Measurements from ENCODE around the gene JAG1.

JAG1 gene

GRCh38 chr20:10665027-10665561 is 8.7 kb downstream of the JAG1 start:
- Histone ChIP-seq H3K9ac (ENCODE audit: low read length) (no peak overlapping the region), H3K18ac (ENCODE audit: low read length) (no peak overlapping the region), H4K8ac (ENCODE audit: low read depth, low read length) (no peak overlapping the region), H3K23ac (ENCODE audit: low read length) (no peak overlapping the region), H3K4ac (ENCODE audit: low read depth, low read length) (no peak overlapping the region), H3K36me3 (ENCODE audit: control insufficient read depth in 1 of 2, insufficient read depth in 2 of 2, low read length in 2 of 2) (peaks cover 30 to 63% of the 10 kb centered on the region in 2 experiments), H3K79me2 (ENCODE audit: control insufficient read depth, insufficient read depth, low read length, poor library complexity) (no peaks in the 10 kb centered on the region), H3K14ac (ENCODE audit: low read length) (no peak overlapping the region), H2BK120ac (ENCODE audit: insufficient read depth, low read length, poor library complexity) (no peak overlapping the region), H3K4me3 (ENCODE audit: low read depth, low read length) (no peak overlapping the region), H3K27ac (ENCODE audit: low read depth, low read length) (no peak overlapping the region), H3K4me2 (ENCODE audit: low read length) (no peak overlapping the region), H3K79me1 (ENCODE audit: low read length) (peaks cover 13% of the 10 kb centered on the region), H3K4me1 (ENCODE audit: control insufficient read depth in 1 of 2, insufficient read depth in 2 of 2, low read length in 2 of 2) (peaks cover 28 to 40% of the 10 kb centered on the region in 2 experiments), H3K9me3 (ENCODE audit: insufficient read depth, low read depth, low read length) (peaks cover 5% of the 10 kb centered on the region), H3K27me3 (ENCODE audit: insufficient read depth, low read length) (no peaks in the 10 kb centered on the region), H2AFZ (ENCODE audit: insufficient read depth, low read length, poor library complexity) (no peak overlapping the region), H2AK5ac (ENCODE audit: low read length) (no peak overlapping the region), H4K91ac (ENCODE audit: low read depth, low read length) (no peak overlapping the region), H2BK5ac (ENCODE audit: low read depth, low read length, poor library complexity) (no peak overlapping the region), H2BK12ac (ENCODE audit: low read length) (no peak overlapping the region), H4K12ac (ENCODE audit: low read depth, low read length) (no peak overlapping the region)
- WGBS (ENCODE audit: extremely low coverage, insufficient coverage, insufficient read length) = no CpG with 5 or more reads among the region's 7 CpGs
- DNase-seq = no peak

GRCh38 chr20:10663756-10664155 is 10.0 kb downstream of the JAG1 start:
- no CpG with 5 or more reads among the region's 8 CpGs for whole genome bisulfite sequencing (ENCODE audit: extremely low coverage, insufficient coverage, insufficient read length)
- H3K14ac ChIP-seq (ENCODE audit: low read length) = no peak overlapping the region
- DNase-seq = no peak
- H4K8ac ChIP-seq (ENCODE audit: low read depth, low read length) = no peak overlapping the region
- H2AK5ac ChIP-seq (ENCODE audit: low read length) = no peak overlapping the region
- no peak overlapping the region for H4K12ac ChIP-seq (ENCODE audit: low read depth, low read length)
- H2BK120ac ChIP-seq (ENCODE audit: insufficient read depth, low read length, poor library complexity) = no peak overlapping the region
- H3K23ac ChIP-seq (ENCODE audit: low read length) = no peak overlapping the region
- H3K27ac ChIP-seq (ENCODE audit: low read depth, low read length) = no peak overlapping the region
- H3K27me3 ChIP-seq (ENCODE audit: insufficient read depth, low read length) = no peaks in the 10 kb centered on the region
- peaks cover 31 to 45% of the 10 kb centered on the region in 2 experiments for H3K4me1 ChIP-seq (ENCODE audit: control insufficient read depth in 1 of 2, insufficient read depth in 2 of 2, low read length in 2 of 2)
- no peak overlapping the region for H2BK12ac ChIP-seq (ENCODE audit: low read length)
- H2AFZ ChIP-seq (ENCODE audit: insufficient read depth, low read length, poor library complexity) = no peak overlapping the region
- no peak overlapping the region for H3K4me2 ChIP-seq (ENCODE audit: low read length)
- no peak overlapping the region for H3K9ac ChIP-seq (ENCODE audit: low read length)
- H3K9me3 ChIP-seq (ENCODE audit: insufficient read depth, low read depth, low read length) = peaks cover 5% of the 10 kb centered on the region
- H3K18ac ChIP-seq (ENCODE audit: low read length) = no peak overlapping the region
- H3K79me2 ChIP-seq (ENCODE audit: control insufficient read depth, insufficient read depth, low read length, poor library complexity) = no peaks in the 10 kb centered on the region
- H3K4me3 ChIP-seq (ENCODE audit: low read depth, low read length) = no peak overlapping the region
- H3K79me1 ChIP-seq (ENCODE audit: low read length) = peaks cover 15% of the 10 kb centered on the region
- peaks cover 32 to 59% of the 10 kb centered on the region in 2 experiments for H3K36me3 ChIP-seq (ENCODE audit: control insufficient read depth in 1 of 2, insufficient read depth in 2 of 2, low read length in 2 of 2)
- H2BK5ac ChIP-seq (ENCODE audit: low read depth, low read length, poor library complexity) = no peak overlapping the region
- no peak overlapping the region for H3K4ac ChIP-seq (ENCODE audit: low read depth, low read length)
- H4K91ac ChIP-seq (ENCODE audit: low read depth, low read length) = no peak overlapping the region

GRCh38 chr20:10662661-10663458 is 10.9 kb downstream of the JAG1 start:
- H3K79me2 ChIP-seq (ENCODE audit: control insufficient read depth, insufficient read depth, low read length, poor library complexity) = no peaks in the 10 kb centered on the region
- H2AK5ac ChIP-seq (ENCODE audit: low read length) = no peak overlapping the region
- H2BK5ac ChIP-seq (ENCODE audit: low read depth, low read length, poor library complexity) = no peak overlapping the region
- H3K27ac ChIP-seq (ENCODE audit: low read depth, low read length) = no peak overlapping the region
- DNase-seq = no peak
- H2AFZ ChIP-seq (ENCODE audit: insufficient read depth, low read length, poor library complexity) = no peak overlapping the region
- peaks cover 38 to 62% of the 10 kb centered on the region in 2 experiments for H3K36me3 ChIP-seq (ENCODE audit: control insufficient read depth in 1 of 2, insufficient read depth in 2 of 2, low read length in 2 of 2)
- H2BK120ac ChIP-seq (ENCODE audit: insufficient read depth, low read length, poor library complexity) = no peak overlapping the region
- peaks cover 8% of the 10 kb centered on the region for H3K9me3 ChIP-seq (ENCODE audit: insufficient read depth, low read depth, low read length)
- no peak overlapping the region for H2BK12ac ChIP-seq (ENCODE audit: low read length)
- no peak overlapping the region for H3K23ac ChIP-seq (ENCODE audit: low read length)
- H3K14ac ChIP-seq (ENCODE audit: low read length) = no peak overlapping the region
- H3K4me2 ChIP-seq (ENCODE audit: low read length) = no peak overlapping the region
- H3K4me1 ChIP-seq (ENCODE audit: control insufficient read depth in 1 of 2, insufficient read depth in 2 of 2, low read length in 2 of 2) = peaks cover 36 to 50% of the 10 kb centered on the region in 2 experiments
- no peak overlapping the region for H3K18ac ChIP-seq (ENCODE audit: low read length)
- H3K79me1 ChIP-seq (ENCODE audit: low read length) = peaks cover 15% of the 10 kb centered on the region
- no peak overlapping the region for H4K8ac ChIP-seq (ENCODE audit: low read depth, low read length)
- no peak overlapping the region for H3K4ac ChIP-seq (ENCODE audit: low read depth, low read length)
- no CpG with 5 or more reads among the region's 10 CpGs for WGBS (ENCODE audit: extremely low coverage, insufficient coverage, insufficient read length)
- no peaks in the 10 kb centered on the region for H3K27me3 ChIP-seq (ENCODE audit: insufficient read depth, low read length)
- H3K4me3 ChIP-seq (ENCODE audit: low read depth, low read length) = no peak overlapping the region
- no peak overlapping the region for H3K9ac ChIP-seq (ENCODE audit: low read length)
- no peak overlapping the region for H4K12ac ChIP-seq (ENCODE audit: low read depth, low read length)
- H4K91ac ChIP-seq (ENCODE audit: low read depth, low read length) = no peak overlapping the region

- Histone ChIP-seq H3K79me2 (ENCODE audit: control insufficient read depth, insufficient read depth, low read length, poor library complexity) (no peaks in the 10 kb centered on the region), H3K4me3 (ENCODE audit: low read depth, low read length) (no peak overlapping the region), H3K14ac (ENCODE audit: low read length) (no peak overlapping the region), H3K9me3 (ENCODE audit: insufficient read depth, low read depth, low read length) (peaks cover 8% of the 10 kb centered on the region), H3K23ac (ENCODE audit: low read length) (no peak overlapping the region), H3K4me1 (ENCODE audit: control insufficient read depth in 1 of 2, insufficient read depth in 2 of 2, low read length in 2 of 2) (peaks cover 39 to 50% of the 10 kb centered on the region in 2 experiments), H4K8ac (ENCODE audit: low read depth, low read length) (no peak overlapping the region), H3K4ac (ENCODE audit: low read depth, low read length) (no peak overlapping the region), H2AFZ (ENCODE audit: insufficient read depth, low read length, poor library complexity) (no peak overlapping the region), H3K9ac (ENCODE audit: low read length) (no peak overlapping the region), H2AK5ac (ENCODE audit: low read length) (no peak overlapping the region), H4K12ac (ENCODE audit: low read depth, low read length) (no peak overlapping the region), H3K4me2 (ENCODE audit: low read length) (no peak overlapping the region), H3K27ac (ENCODE audit: low read depth, low read length) (no peak overlapping the region), H3K18ac (ENCODE audit: low read length) (no peak overlapping the region), H2BK5ac (ENCODE audit: low read depth, low read length, poor library complexity) (no peak overlapping the region), H3K27me3 (ENCODE audit: insufficient read depth, low read length) (no peaks in the 10 kb centered on the region), H3K36me3 (ENCODE audit: control insufficient read depth in 1 of 2, insufficient read depth in 2 of 2, low read length in 2 of 2) (peaks cover 35 to 58% of the 10 kb centered on the region in 2 experiments), H3K79me1 (ENCODE audit: low read length) (peaks cover 17% of the 10 kb centered on the region), H4K91ac (ENCODE audit: low read depth, low read length) (no peak overlapping the region), H2BK12ac (ENCODE audit: low read length) (no peak overlapping the region), H2BK120ac (ENCODE audit: insufficient read depth, low read length, poor library complexity) (no peak overlapping the region)
- DNase-seq = no peak
- no CpG with 5 or more reads among the region's 5 CpGs for WGBS (ENCODE audit: extremely low coverage, insufficient coverage, insufficient read length)
Measured at GRCh38 chr20:10662151-10662550, 11.6 kb downstream of the JAG1 start.
